DLD1 (cell line): ENCODE results near the gene MROH2B.

Experiments
- in situ Hi-C: cut with HindIII; loops from 2 replicates; pipeline ENCODE4 v1.10.0; 2017; ENCODE audit warnings: low sequenced_read_pairs

The MROH2B gene

GRCh38 chr5:40976041-40976440 lies 95.1 kb downstream of the MROH2B start:
- in situ Hi-C loops = no loop called here

GRCh38 chr5:40973364-40974004 lies 97.7 kb downstream of the MROH2B start:
- in situ Hi-C loops = no loop called here

- in situ Hi-C loops = no loop called here
These were observed 98.7 kb downstream of the MROH2B start for GRCh38 chr5:40972434-40972833.

- in situ Hi-C loops = no loop called here
These were observed 108.8 kb downstream of the MROH2B start for GRCh38 chr5:40962207-40962955.

GRCh38 chr5:40960037-40960436 lies 111.1 kb downstream of the MROH2B start:
- in situ Hi-C loops = no loop called here

GRCh38 chr5:40958811-40959210 lies 112.3 kb downstream of the MROH2B start:
- in situ Hi-C loops = no loop called here

- in situ Hi-C loops = no loop called here
These were observed 114.1 kb downstream of the MROH2B start for GRCh38 chr5:40957048-40957447.

GRCh38 chr5:40955313-40955712 lies 115.8 kb downstream of the MROH2B start:
- in situ Hi-C loops = no loop called here
